HepG2 (cell line): ENCODE results near the gene LMAN2. TPM values are rescaled to one million over a fixed set of nuclear protein-coding genes. Genes with fewer than 3 reads are reported as not detected.

Experiments used
- ATAC-seq: fragments of 200-7000 bp; cut with Tn5 transposase; 3 replicates; pipeline ENCODE4 v1.9.1; 2020; ENCODE audit warnings: mild to moderate bottlenecking, moderate library complexity
- BruUV-seq: library from RNA; stranded (reverse); fragments of 400-500 nt; replicated peaks from 2 replicates; lab custom pipeline; 2021; lab: Mats Ljungman, UMichigan
- CTCF ChIA-PET: fragments of 300-600 bp; formaldehyde crosslinking; extraction: SDS; loops from one replicate; lab custom pipeline; 2021; ENCODE audit warnings: low total read pairs, inconsistent platforms, low intra/inter-chr PET ratio; lab: Yijun Ruan, JAX
- POLR2A ChIA-PET: fragments of 350-600 bp; sonication (Branson Sonifier 250); formaldehyde crosslinking; loops from one replicate; lab custom pipeline; 2020; ENCODE audit warnings: antibody characterized with exemption, inconsistent platforms; lab: Yijun Ruan, JAX
- DNase-seq: peaks from one replicate; pipeline ENCODE4 v3.0.0-alpha.2; 2015; ENCODE audit warnings: low spot score
- FAIRE-seq: peaks from 3 replicates; lab custom pipeline; 2011; peaks lifted over from hg19 to GRCh38; lab: Jason Lieb, UNC
- H2AFZ ChIP-seq: one replicate; pipeline ENCODE4 v1.6.1; 2011; ENCODE audit warnings: low read length, inconsistent platforms
- H3K27ac ChIP-seq: fragments of 300-600 bp; 3 replicates; pipeline ENCODE4 v1.8.0; 2011; ENCODE audit warnings: mixed run types, mild to moderate bottlenecking, mixed read lengths, low read length, inconsistent platforms; ENCODE audit not compliant: insufficient read depth; ENCODE audit errors: extremely low read length
- H3K27me3 ChIP-seq, 2 experiments: fragments of 200-600 bp in 1 of 2; 2 replicates in 1 of 2; 3 replicates in 1 of 2; pipeline versions ENCODE4 v1.6.0 to v1.8.0; 2011; ENCODE audit warnings: low read length in 2 of 2, mild to moderate bottlenecking in 2 of 2, moderate library complexity in 2 of 2, inconsistent platforms in 1 of 2; ENCODE audit not compliant: insufficient read depth in 2 of 2, control insufficient read depth in 1 of 2
- H3K36me3 ChIP-seq, 2 experiments: fragments of 200-600 bp in 1 of 2; replicated peaks in 1 of 2; 2 replicates in 1 of 2; 3 replicates in 1 of 2; pipeline versions ENCODE4 v1.5.1 to v1.8.0; 2011; ENCODE audit warnings: low read length in 2 of 2, inconsistent platforms in 1 of 2; ENCODE audit not compliant: insufficient read depth in 2 of 2, control insufficient read depth in 1 of 2
- H3K4me1 ChIP-seq: 2 replicates; pipeline ENCODE4 v1.5.1; 2012; ENCODE audit warnings: low read length, inconsistent platforms; ENCODE audit not compliant: insufficient read depth
- H3K4me2 ChIP-seq: 2 replicates; pipeline ENCODE4 v1.6.0; 2011; ENCODE audit warnings: low read depth, low read length, inconsistent platforms
- H3K4me3 ChIP-seq, 3 experiments: fragments of 200-600 bp in 1 of 3; sonication (generic), shearing (Covaris generic) in 1 of 3; replicated peaks in 1 of 3; 2 replicates each; pipeline ENCODE4 v1.5.1; 2011 to 2016; ENCODE audit warnings: low read length in 3 of 3, inconsistent platforms in 2 of 3, low read depth in 2 of 3, mild to moderate bottlenecking in 2 of 3, control low read depth in 1 of 3, mixed read lengths in 1 of 3; ENCODE audit not compliant: insufficient read depth in 1 of 3
- H3K79me2 ChIP-seq: one replicate; pipeline ENCODE4 v1.6.1; 2011; ENCODE audit warnings: low read length, inconsistent platforms; ENCODE audit not compliant: insufficient read depth
- H3K9ac ChIP-seq: 2 replicates; pipeline ENCODE4 v1.6.0; 2011; ENCODE audit warnings: mild to moderate bottlenecking, low read depth, low read length, inconsistent platforms; ENCODE audit not compliant: insufficient read depth
- H3K9me3 ChIP-seq: 2 replicates; pipeline ENCODE4 v1.5.1; 2012; ENCODE audit warnings: mild to moderate bottlenecking, low read length
- H4K20me1 ChIP-seq: 2 replicates; pipeline ENCODE4 v1.6.0; 2011; ENCODE audit warnings: inconsistent platforms, mild to moderate bottlenecking, low read length, moderate library complexity; ENCODE audit not compliant: insufficient read depth
- BHLHE40 ChIP-seq: IDR thresholded peaks from 2 replicates; pipeline ENCODE4 v1.6.1; 2011; ENCODE audit warnings: low read length, improper control_type of control experiment
- HIC2 ChIP-seq: sonication (generic); formaldehyde crosslinking; IDR thresholded peaks from 2 replicates; pipeline ENCODE4 v1.9.0; 2022; ENCODE audit warnings: low read depth, missing genetic modification reagents
- HMGA1 ChIP-seq: sonication (generic); formaldehyde crosslinking; conservative IDR thresholded peaks from 2 replicates; pipeline ENCODE4 v1.4.0; 2020; ENCODE audit warnings: missing genetic modification reagents
- HNRNPL ChIP-seq: fragments of 200-400 bp; formaldehyde crosslinking; IDR thresholded peaks from 2 replicates; pipeline ENCODE4 v1.6.1; 2017; ENCODE audit warnings: mild to moderate bottlenecking, low read depth, low read length
- MNT ChIP-seq: fragments of 450-650 bp; IDR thresholded peaks from 2 replicates; pipeline ENCODE4 v1.6.1; 2016
- MXI1 ChIP-seq: IDR thresholded peaks from 3 replicates; pipeline ENCODE4 v1.6.1; 2012; ENCODE audit warnings: low read depth, low read length, inconsistent platforms, borderline replicate concordance
- NCOA1 ChIP-seq: sonication (generic); formaldehyde crosslinking; IDR thresholded peaks from 2 replicates; pipeline ENCODE4 v1.9.0; 2021; ENCODE audit warnings: missing genetic modification reagents
- ZBTB1 ChIP-seq: sonication (generic); formaldehyde crosslinking; IDR thresholded peaks from 2 replicates; pipeline ENCODE4 v1.4.0; 2020; ENCODE audit warnings: missing genetic modification reagents, borderline replicate concordance
- ZBTB44 ChIP-seq: sonication (generic); formaldehyde crosslinking; IDR thresholded peaks from 2 replicates; pipeline ENCODE4 v1.4.0; 2020; ENCODE audit warnings: missing genetic modification reagents
- ZKSCAN1 ChIP-seq: fragments of 150-350 bp; IDR thresholded peaks from 2 replicates; pipeline ENCODE4 v1.6.1; 2014; ENCODE audit warnings: low read length
- ZNF331 ChIP-seq: sonication (generic); formaldehyde crosslinking; IDR thresholded peaks from 2 replicates; pipeline ENCODE4 v1.4.0; 2020; ENCODE audit warnings: missing genetic modification reagents
- ZNF501 ChIP-seq: sonication (generic); formaldehyde crosslinking; IDR thresholded peaks from 2 replicates; pipeline ENCODE4 v1.5.1; 2020; ENCODE audit warnings: mild to moderate bottlenecking, moderate library complexity, missing genetic modification reagents
- ZNF687 ChIP-seq: sonication (generic); formaldehyde crosslinking; IDR thresholded peaks from 2 replicates; pipeline ENCODE4 v1.5.1; 2020; ENCODE audit warnings: mild to moderate bottlenecking, missing genetic modification reagents, moderate library complexity
- ZNF709 ChIP-seq: sonication (generic); formaldehyde crosslinking; IDR thresholded peaks from 2 replicates; pipeline ENCODE4 v1.5.0; 2020; ENCODE audit warnings: mild to moderate bottlenecking, missing genetic modification reagents
- WGBS: methylation state at CpG from one replicate; pipeline ENCODE4 v1.1.6; 2017; ENCODE audit warnings: low lambda C conversion rate; 5-methylcytosine and 5-hydroxymethylcytosine counted together
- in situ Hi-C: cut with HindIII; loops from 2 replicates; pipeline ENCODE4 v1.10.0; 2017; ENCODE audit warnings: low pct_unique_long_range_greater_than_20kb; ENCODE audit not compliant: extremely low pct_ligation_motif_present
- intact Hi-C: fragments of 100-400 bp; cut with micrococcal nuclease; formaldehyde crosslinking; loops from one replicate; pipeline ENCODE4 v1.10.0; 2022; ENCODE audit not compliant: unreplicated experiment
- polyA plus RNA-seq, 8 experiments: library from polyadenylated mRNA; depleted of rRNA in 3 of 8; stranded (reverse) in 7 of 8; unstranded in 1 of 8; fragments of >200 nt; fragmentation: Illumina TruSeq in 4 of 8; extraction: Trizol in 4 of 8; gene quantifications; 2 replicates each; pipeline versions ENCODE4 v1.2.1 to v1.2.3, GENCODE V29; 2011 to 2016; ENCODE audit warnings: low read depth in 4 of 8, missing spikeins in 1 of 8, mixed read lengths in 1 of 8; ENCODE audit not compliant: insufficient read depth in 1 of 8
- total RNA-seq, 5 experiments: library from RNA; depleted of rRNA; stranded (reverse); fragments of >200 nt; fragmentation: Illumina TruSeq; extraction: Trizol; gene quantifications; 2 replicates each; pipeline ENCODE4 v1.2.3, GENCODE V29; 2016; ENCODE audit warnings: low read depth in 1 of 5

Gene LMAN2
- total and polyA plus RNA-seq, 2 of the 13 experiments (the other 11 are each of a cell fraction or from before 2014, with no cell fraction given), result 191 to 197 TPM

GRCh38 chr5:177357459-177358351, 6.2 kb upstream of the LMAN2 start, which contains the start of gene RGS14:
TSS of gene RGS14 (plus strand) at chr5:177357924. CDS start at chr5:177358025, 101 bp downstream.
- Histone ChIP-seq H3K27ac (no peak within 1 kb of the TSS), H3K9me3 (no peaks in the 10 kb centered on the region), H3K36me3 (no peaks in the 10 kb centered on the region), H4K20me1 (no peaks in the 10 kb centered on the region), H3K27me3 (peaks cover 0 to 23% of the 10 kb centered on the region in 2 experiments; a peak in 4 of 5 replicates), H2AFZ (no peak within 1 kb of the TSS), H3K79me2 (no peaks in the 10 kb centered on the region), H3K4me2 (peak within 1 kb of the TSS; percentile 42), H3K4me3 (peak within 1 kb of the TSS in 1 of 3 experiments; percentile 25; a peak in 1 of 6 replicates), H3K4me1 (peaks cover 98% of the 10 kb centered on the region), H3K9ac (no peak within 1 kb of the TSS)
- ChIA-PET POLR2A (interaction anchor here (1.6 to 6.5 kb wide), 2 partner anchors 9 to 21 kb away, joined by 12 to 77 read pairs; no protein-coding TSS in a partner anchor), CTCF (no interaction called here)
- no peak for DNase-seq
- FAIRE-seq, result no peak
- peak; percentile 19; the same call in 1 of the 2 replicates for TF ChIP-seq BHLHE40
- TF ChIP-seq ZBTB1 (CRISPR knock-in tag), result no peak
- TF ChIP-seq ZBTB44 (CRISPR knock-in tag), result no peak
- no peak for TF ChIP-seq HMGA1 (CRISPR knock-in tag)
- TF ChIP-seq ZNF501 (CRISPR knock-in tag), result no peak
- no peak for TF ChIP-seq MXI1
- TF ChIP-seq ZNF331 (CRISPR knock-in tag), result no peak
- peak; percentile 19; the same call in 1 of the 2 replicates for TF ChIP-seq ZNF687 (CRISPR knock-in tag)
- TF ChIP-seq HIC2, result peak; percentile 30; the same call in 1 of the 2 replicates
- no peak for TF ChIP-seq ZNF709 (CRISPR knock-in tag)
- TF ChIP-seq MNT, result peak; percentile 66
- no peak for TF ChIP-seq NCOA1 (CRISPR knock-in tag)
- TF ChIP-seq ZKSCAN1, result 0 out of 2 replicates have a peak, but pooled peaks have one; percentile 21
- TF ChIP-seq HNRNPL, result peak; percentile 74; the same call in 1 of the 2 replicates
- BruUV-seq, result no TSS peak
- in situ Hi-C loops, result loop anchor here (25.0 kb wide), 1 partner anchor 820 kb away; the partner anchor contains the start of genes CDHR2 and RNF44
- WGBS, result 61% methylated on average over 23 of the region's 37 CpGs
- ATAC-seq, result no peak
- intact Hi-C loops, result no loop called here
